Progenitor cell of endocrine pancreas (in vitro differentiated cells): ENCODE data around the gene TIGAR. TPM values are rescaled to one million over a fixed set of nuclear protein-coding genes. Genes with fewer than 3 reads are reported as not detected.

Experiments used
- DNase-seq: peaks from one replicate; pipeline ENCODE4 v3.0.0; 2021; ENCODE audit warnings: low spot score; ENCODE audit not compliant: unreplicated experiment
- H3K27ac Mint-ChIP-seq: 2 replicates; pipeline ENCODE4 v1.8.0; 2021; ENCODE audit warnings: mild to moderate bottlenecking, moderate library complexity, mixed read lengths
- H3K27me3 Mint-ChIP-seq: 2 replicates; pipeline ENCODE4 v1.8.0; 2021; ENCODE audit warnings: mixed read lengths
- H3K36me3 Mint-ChIP-seq: 2 replicates; pipeline ENCODE4 v1.8.0; 2022; ENCODE audit warnings: mixed read lengths; ENCODE audit not compliant: insufficient read depth
- H3K4me1 Mint-ChIP-seq: 2 replicates; pipeline ENCODE4 v1.8.0; 2021; ENCODE audit warnings: low read depth, mixed read lengths
- H3K4me3 Mint-ChIP-seq: 2 replicates; pipeline ENCODE4 v1.8.0; 2021; ENCODE audit warnings: low read depth, mild to moderate bottlenecking, moderate library complexity, mixed read lengths
- H3K9me3 Mint-ChIP-seq: 2 replicates; pipeline ENCODE4 v1.8.0; 2021; ENCODE audit warnings: low read depth, mixed read lengths
- CTCF ChIP-seq: fragments of 200-600 bp; sonication (generic); IDR thresholded peaks from one replicate; pipeline ENCODE4 v1.5.0; 2021; ENCODE audit warnings: antibody characterized with exemption, mild to moderate bottlenecking; ENCODE audit not compliant: unreplicated experiment
- total RNA-seq: library from RNA; stranded (reverse); gene quantifications from 2 replicates; pipeline ENCODE4 v1.2.1, GENCODE V29; 2021

TIGAR gene
- total RNA-seq, 1 donor from 2014 or later = 21.6 TPM

- Mint-ChIP-seq H3K27me3 (no peaks in the 10 kb centered on the region), H3K36me3 (peaks cover 33% of the 10 kb centered on the region), H3K9me3 (no peaks in the 10 kb centered on the region), H3K4me1 (no peaks in the 10 kb centered on the region), H3K27ac (no peak overlapping the region), H3K4me3 (no peak overlapping the region)
- DNase-seq = no peak
- no peak for TF ChIP-seq CTCF
These were observed 10.8 kb downstream of the TIGAR start for GRCh38 chr12:4331842-4332241.

GRCh38 chr12:4346931-4347330, 25.9 kb downstream of the TIGAR start:
- no peak for DNase-seq
- Mint-ChIP-seq H3K9me3 (peaks cover 25% of the 10 kb centered on the region), H3K27ac (no peak overlapping the region), H3K4me1 (no peaks in the 10 kb centered on the region), H3K36me3 (peaks cover 52% of the 10 kb centered on the region), H3K4me3 (no peak overlapping the region), H3K27me3 (no peaks in the 10 kb centered on the region)
- TF ChIP-seq CTCF = no peak

GRCh38 chr12:4353785-4354208, 32.8 kb downstream of the TIGAR start:
- TF ChIP-seq CTCF = peak; percentile 75
- H3K4me3 Mint-ChIP-seq = no peak overlapping the region
- peaks cover 5% of the 10 kb centered on the region for H3K9me3 Mint-ChIP-seq
- H3K36me3 Mint-ChIP-seq = peaks cover 8% of the 10 kb centered on the region
- H3K4me1 Mint-ChIP-seq = no peaks in the 10 kb centered on the region
- no peaks in the 10 kb centered on the region for H3K27me3 Mint-ChIP-seq
- peak overlapping the region; percentile 21 for H3K27ac Mint-ChIP-seq
- DNase-seq = no peak

GRCh38 chr12:4355156-4356040, 34.4 kb downstream of the TIGAR start:
- Mint-ChIP-seq H3K27ac (peak overlapping the region; percentile 8), H3K4me1 (no peaks in the 10 kb centered on the region), H3K36me3 (peaks cover 7% of the 10 kb centered on the region), H3K27me3 (no peaks in the 10 kb centered on the region), H3K9me3 (peaks cover 15% of the 10 kb centered on the region), H3K4me3 (no peak overlapping the region)
- DNase-seq = no peak
- no peak for TF ChIP-seq CTCF

- H3K27ac Mint-ChIP-seq = no peak overlapping the region
- peak; percentile 53 for TF ChIP-seq CTCF
These were observed 35.0 kb downstream of the TIGAR start for GRCh38 chr12:4356041-4356327.

More at GRCh38 chr12:4356041-4356327, 35.0 kb downstream of the TIGAR start:
- peak; percentile 44 for DNase-seq
- Mint-ChIP-seq H3K4me1 (no peaks in the 10 kb centered on the region), H3K9me3 (peaks cover 16% of the 10 kb centered on the region), H3K36me3 (peaks cover 4% of the 10 kb centered on the region), H3K27me3 (no peaks in the 10 kb centered on the region), H3K4me3 (no peak overlapping the region)
